Hepatocyte (in vitro differentiated cells): ENCODE data around the gene LDLRAD2. TPM values are rescaled to one million over a fixed set of nuclear protein-coding genes. Genes with fewer than 3 reads are reported as not detected.

Source experiments
- DNase-seq: peaks from one replicate; pipeline ENCODE4 v3.0.0-alpha.2; 2016; ENCODE audit warnings: low spot score
- H2AFZ ChIP-seq: fragments of 200-600 bp; sonication (generic); 2 replicates; pipeline ENCODE4 v1.6.0; 2016; ENCODE audit warnings: antibody characterized with exemption, mild to moderate bottlenecking
- H3K27ac ChIP-seq: fragments of 200-600 bp; sonication (generic); 2 replicates; pipeline ENCODE4 v1.5.1; 2016; ENCODE audit warnings: mild to moderate bottlenecking
- H3K27me3 ChIP-seq: fragments of 200-600 bp; sonication (generic); 2 replicates; pipeline ENCODE4 v1.6.1; 2016
- H3K36me3 ChIP-seq: fragments of 200-600 bp; sonication (generic); replicated peaks from 2 replicates; pipeline ENCODE4 v1.5.1; 2016; ENCODE audit warnings: low read depth; ENCODE audit not compliant: insufficient read depth
- H3K4me1 ChIP-seq: fragments of 200-600 bp; sonication (generic); 2 replicates; pipeline ENCODE4 v1.5.1; 2016; ENCODE audit warnings: mild to moderate bottlenecking, moderate library complexity; ENCODE audit not compliant: insufficient read depth
- H3K4me2 ChIP-seq: fragments of 200-600 bp; sonication (generic); 2 replicates; pipeline ENCODE4 v1.6.0; 2016
- H3K4me3 ChIP-seq: fragments of 200-600 bp; sonication (generic); 2 replicates; pipeline ENCODE4 v1.5.1; 2016; ENCODE audit warnings: mild to moderate bottlenecking
- H3K79me2 ChIP-seq: fragments of 200-600 bp; sonication (generic); 2 replicates; pipeline ENCODE4 v1.6.0; 2017; ENCODE audit warnings: mild to moderate bottlenecking
- H3K9me2 ChIP-seq: fragments of 200-600 bp; sonication (generic); replicated peaks from 2 replicates; pipeline ENCODE4 v1.6.0; 2017; ENCODE audit warnings: mild to moderate bottlenecking; ENCODE audit not compliant: insufficient read depth
- H3K9me3 ChIP-seq: fragments of 200-600 bp; sonication (generic); 2 replicates; pipeline ENCODE4 v1.5.1; 2016; ENCODE audit warnings: low read depth, mild to moderate bottlenecking
- H4K20me1 ChIP-seq: fragments of 200-600 bp; sonication (generic); 2 replicates; pipeline ENCODE4 v1.6.0; 2016; ENCODE audit warnings: mild to moderate bottlenecking; ENCODE audit not compliant: insufficient read depth, poor library complexity, severe bottlenecking
- CTCF ChIP-seq: fragments of 200-600 bp; sonication (generic); IDR thresholded peaks from 2 replicates; pipeline ENCODE4 v1.5.1; 2016; ENCODE audit warnings: antibody characterized with exemption, mild to moderate bottlenecking; ENCODE audit not compliant: poor library complexity
- EZH2 ChIP-seq: fragments of 200-600 bp; sonication (generic); IDR thresholded peaks from 2 replicates; pipeline ENCODE4 v1.6.1; 2016; ENCODE audit warnings: antibody characterized with exemption, mild to moderate bottlenecking, borderline replicate concordance
- EZH2phosphoT487 ChIP-seq: fragments of 200-600 bp; sonication (generic); IDR thresholded peaks from one replicate; pipeline ENCODE4 v1.6.1; 2018; ENCODE audit warnings: antibody characterized with exemption, mild to moderate bottlenecking, low read depth, moderate library complexity; ENCODE audit not compliant: unreplicated experiment, severe bottlenecking
- WGBS: methylation state at CpG from one replicate; pipeline ENCODE4 v1.1.6; 2016; ENCODE audit warnings: low lambda C conversion rate; ENCODE audit errors: missing lambda C conversion rate; 5-methylcytosine and 5-hydroxymethylcytosine counted together
- polyA plus RNA-seq: library from polyadenylated mRNA; unstranded; fragments of >200 nt; fragmentation: Nextera tagmentation; extraction: Ambion mirVana; gene quantifications from 2 replicates; pipeline ENCODE4 v1.2.1, GENCODE V29; 2016
- total RNA-seq: library from RNA; depleted of rRNA; stranded (reverse); fragments of >200 nt; gene quantifications from 2 replicates; pipeline ENCODE4 v1.2.3, GENCODE V29; 2014

LDLRAD2 gene
- total and polyA plus RNA-seq, 2 experiments from 2014 or later = 0.10 to 8.2 TPM

- H3K79me2 ChIP-seq = peaks cover 57% of the 10 kb centered on the region
- peak overlapping the region; percentile 100 for H3K27ac ChIP-seq
- H3K27me3 ChIP-seq = no peaks in the 10 kb centered on the region
- H3K4me1 ChIP-seq = peaks cover 6% of the 10 kb centered on the region
- H3K4me2 ChIP-seq = peak overlapping the region; percentile 85
- H3K9me3 ChIP-seq = no peaks in the 10 kb centered on the region
- peak; percentile 50 for DNase-seq
- no peaks in the 10 kb centered on the region for H3K9me2 ChIP-seq
- WGBS = 2% methylated on average over 17 of the region's 17 CpGs
- peak overlapping the region; percentile 51 for H3K4me3 ChIP-seq
- peak overlapping the region; percentile 43 for H2AFZ ChIP-seq
- no peaks in the 10 kb centered on the region for H3K36me3 ChIP-seq
- H4K20me1 ChIP-seq = peaks cover 37% of the 10 kb centered on the region
- TF ChIP-seq EZH2phosphoT487 (no peak), EZH2 (no peak), CTCF (no peak)
Measured at GRCh38 chr1:21781815-21782348, 30.2 kb upstream of the LDLRAD2 start.

GRCh38 chr1:21782349-21782867 is 29.7 kb upstream of the LDLRAD2 start:
- no peaks in the 10 kb centered on the region for H3K36me3 ChIP-seq
- DNase-seq = peak; percentile 72
- peak overlapping the region; percentile 85 for H3K4me2 ChIP-seq
- peaks cover 51% of the 10 kb centered on the region for H3K79me2 ChIP-seq
- TF ChIP-seq EZH2 (no peak), EZH2phosphoT487 (no peak), CTCF (peak; percentile 36)
- peaks cover 6% of the 10 kb centered on the region for H3K4me1 ChIP-seq
- peak overlapping the region; percentile 100 for H3K27ac ChIP-seq
- no peaks in the 10 kb centered on the region for H3K9me3 ChIP-seq
- H3K27me3 ChIP-seq = no peaks in the 10 kb centered on the region
- peaks cover 32% of the 10 kb centered on the region for H4K20me1 ChIP-seq
- H3K4me3 ChIP-seq = peak overlapping the region; percentile 51
- H3K9me2 ChIP-seq = no peaks in the 10 kb centered on the region
- peak overlapping the region; percentile 43 for H2AFZ ChIP-seq
- under 1% methylated on average over 37 of the region's 37 CpGs for WGBS

GRCh38 chr1:21782868-21783678 is 29.0 kb upstream of the LDLRAD2 start, which contains the start of gene USP48:
USP48 (minus strand) TSS chr1:21783149; CDS start chr1:21782957, 192 bp downstream.
- peaks cover 6% of the 10 kb centered on the region for H3K4me1 ChIP-seq
- H3K9me2 ChIP-seq = no peaks in the 10 kb centered on the region
- H3K4me2 ChIP-seq = peak within 1 kb of the TSS; percentile 85
- H3K9me3 ChIP-seq = no peaks in the 10 kb centered on the region
- H3K4me3 ChIP-seq = peak within 1 kb of the TSS; percentile 53
- DNase-seq = peak; percentile 99
- H3K36me3 ChIP-seq = no peaks in the 10 kb centered on the region
- H3K27ac ChIP-seq = peak within 1 kb of the TSS; percentile 100
- H2AFZ ChIP-seq = peak within 1 kb of the TSS; percentile 91
- H3K27me3 ChIP-seq = no peaks in the 10 kb centered on the region
- H3K79me2 ChIP-seq = peaks cover 45% of the 10 kb centered on the region
- WGBS = under 1% methylated on average over 75 of the region's 82 CpGs
- TF ChIP-seq CTCF (no peak), EZH2 (no peak), EZH2phosphoT487 (no peak)
- H4K20me1 ChIP-seq = peaks cover 26% of the 10 kb centered on the region
